Measurements from ENCODE around the gene TIPIN. TPM values are rescaled to one million over a fixed set of nuclear protein-coding genes. Genes with fewer than 3 reads are reported as not detected.
A peak's percentile ranks its signal among the peaks of the same experiment; 100 is the strongest.

Gene TIPIN
- total and polyA plus RNA-seq, 2 of the 8 experiments (the other 6 are each of a cell fraction or from before 2014, with no cell fraction given) = 8.5 to 24.7 TPM

- Histone ChIP-seq H3K79me1 (ENCODE audit: low read depth, low read length) (peaks cover 5% of the 10 kb centered on the region; the same call in 1 of the 2 replicates), H4K91ac (replicated peaks; ENCODE audit: insufficient read length, low read length) (no peak overlapping the region), H2BK5ac (ENCODE audit: low read depth, low read length) (0 out of 2 replicates have a peak overlapping the region, but pooled peaks have one; percentile 29), H3K23me2 (ENCODE audit: low read depth, low read length) (no peaks in the 10 kb centered on the region), H3K9ac (replicated peaks in 1 of 4; ENCODE audit: extremely low read depth in 1 of 4, low read depth in 3 of 4, low read length in 3 of 4) (no peak overlapping the region), H2BK15ac (ENCODE audit: low read length) (no peak overlapping the region), H3K27me3 (replicated peaks in 1 of 4; ENCODE audit: control insufficient read depth in 3 of 4, extremely low read depth in 1 of 4, insufficient read depth in 3 of 4, low read length in 3 of 4) (no peaks in the 10 kb centered on the region), H4K8ac (ENCODE audit: extremely low read depth, insufficient read depth, low read length) (no peak overlapping the region), H2AFZ (ENCODE audit: low read length) (no peak overlapping the region), H3K27ac (ENCODE audit: low read depth, low read length) (no peak overlapping the region), H3K23ac (ENCODE audit: insufficient read length) (no peak overlapping the region), H2BK12ac (ENCODE audit: low read depth, low read length) (no peak overlapping the region), H3K4ac (replicated peaks; ENCODE audit: insufficient read length, low read depth, low read length) (no peak overlapping the region), H2BK20ac (ENCODE audit: low read length) (no peak overlapping the region), H3K9me3 (ENCODE audit: insufficient read depth in 2 of 2, low read depth in 1 of 2, low read length in 1 of 2) (no peaks in the 10 kb centered on the region), H3K18ac (ENCODE audit: extremely low read depth, low read length) (0 out of 2 replicates have a peak overlapping the region, but pooled peaks have one; percentile 19), H3K4me1 (replicated peaks in 1 of 4; ENCODE audit: control insufficient read depth in 3 of 4, insufficient read depth in 4 of 4, low read length in 3 of 4) (peaks cover 1 to 21% (median 14%) of the 10 kb centered on the region in 4 experiments; a peak in 6 of 7 replicates), H3K36me3 (ENCODE audit: control insufficient read depth in 2 of 4, insufficient read depth in 4 of 4, low read length in 3 of 4) (peaks cover 0 to 5% (median 0%) of the 10 kb centered on the region in 4 experiments; a peak in 1 of 8 replicates), H3K4me2 (ENCODE audit: insufficient read depth in 1 of 2, low read depth in 2 of 2, low read length in 2 of 2) (no peak overlapping the region), H4K20me1 (replicated peaks in 1 of 2; ENCODE audit: control insufficient read depth in 1 of 2, insufficient read depth in 2 of 2, low read length in 2 of 2) (peaks cover 0 to 2% of the 10 kb centered on the region in 2 experiments), H2AK5ac (ENCODE audit: low read depth, low read length) (no peak overlapping the region), H3K14ac (ENCODE audit: insufficient read length) (no peak overlapping the region), H4K5ac (ENCODE audit: insufficient read length, low read depth, low read length) (no peak overlapping the region), H3K56ac (replicated peaks; ENCODE audit: insufficient read length, low read depth, low read length) (no peak overlapping the region), H3K79me2 (ENCODE audit: control insufficient read depth in 1 of 2, insufficient read depth in 2 of 2, low read length in 2 of 2) (peaks cover 8 to 94% of the 10 kb centered on the region in 2 experiments), H3K4me3 (ENCODE audit: extremely low read depth in 1 of 4, insufficient read depth in 2 of 4, low read depth in 3 of 4, low read length in 4 of 4) (no peak overlapping the region), H2BK120ac (replicated peaks; ENCODE audit: low read depth, low read length) (no peak overlapping the region)
- no peak for DNase-seq (ENCODE audit: low read depth in 1 of 2, low spot score in 2 of 2)
- ChIA-PET CTCF (ENCODE audit: partially characterized antibody) (interaction anchor here (0.6 to 6.3 kb wide), 10 partner anchors 9 to 95 kb away, joined by 3 to 47 read pairs (median 14); partner anchors contain the start of genes MAP2K1 and SNAPC5), POLR2A (ENCODE audit: partially characterized antibody) (interaction anchor here (0.7 to 7.9 kb wide), 9 partner anchors 9 to 142 kb away, joined by 3 to 64 read pairs (median 3); partner anchors contain the start of genes RPL4, SNAPC5 and ZWILCH)
- FAIRE-seq = no peak
- 82% methylated on average over 3 of the region's 3 CpGs; no CpG with 5 or more reads in 1 of the 2 experiments for WGBS, 2 experiments (ENCODE audit: extremely low coverage in 1 of 2, insufficient coverage in 1 of 2, insufficient read length in 1 of 2, insufficient replicate concordance in 2 of 2, low coverage in 1 of 2, low lambda C conversion rate in 2 of 2, missing lambda C conversion rate in 1 of 2)
- no peak for TF ChIP-seq SIX5 (IDR thresholded peaks at IDR 0.05; ENCODE audit: low read depth, low read length)
- no peak for TF ChIP-seq RFX5 (IDR thresholded peaks at IDR 0.05; ENCODE audit: borderline replicate concordance, low read depth, low read length)
Observed at GRCh38 chr15:66402761-66403284, 46.3 kb upstream of the TIPIN start.
